Right renal pelvis (tissue), 4 donors: ENCODE results near the gene MED28. TPM values are rescaled to one million over a fixed set of nuclear protein-coding genes. Genes with fewer than 3 reads are reported as not detected.

Experiments
- DNase-seq, 4 donors: peaks; one replicate each; pipeline ENCODE4 v3.0.0-alpha.2; 2013; ENCODE audit warnings: low read depth in 4 of 4, low spot score in 3 of 4, missing footprints in 1 of 4
- polyA plus RNA-seq, 4 donors: library from polyadenylated mRNA; unstranded; fragments of 120-200 nt; gene quantifications; one replicate each; pipeline ENCODE4 v1.2.1, GENCODE V29; 2013; ENCODE audit not compliant: insufficient read length in 4 of 4

The MED28 gene
- polyA plus RNA-seq, 4 donors = 68.5 to 71.3 (median 70.2) TPM

DNA sequence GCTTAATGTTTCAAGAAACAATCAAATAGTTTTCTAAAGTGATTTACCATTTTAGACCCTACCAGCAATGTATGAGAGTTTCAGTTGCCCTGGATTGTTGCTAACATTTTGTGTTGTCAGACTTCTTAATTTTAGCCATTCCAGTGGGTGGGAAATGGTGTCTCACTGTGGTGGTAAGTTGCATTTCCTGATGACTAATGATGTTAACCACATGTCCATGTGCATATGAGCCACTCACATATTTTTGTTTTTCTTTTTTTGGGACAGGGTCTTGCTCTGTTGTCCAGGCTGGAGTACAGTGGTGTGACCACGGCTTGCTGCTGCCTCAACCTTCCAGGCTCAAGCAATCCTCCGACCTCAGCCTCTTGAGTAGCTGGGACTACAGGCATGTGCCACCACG, 48.3 kb downstream of the MED28 start:
- DNase-seq = no peak

DNA sequence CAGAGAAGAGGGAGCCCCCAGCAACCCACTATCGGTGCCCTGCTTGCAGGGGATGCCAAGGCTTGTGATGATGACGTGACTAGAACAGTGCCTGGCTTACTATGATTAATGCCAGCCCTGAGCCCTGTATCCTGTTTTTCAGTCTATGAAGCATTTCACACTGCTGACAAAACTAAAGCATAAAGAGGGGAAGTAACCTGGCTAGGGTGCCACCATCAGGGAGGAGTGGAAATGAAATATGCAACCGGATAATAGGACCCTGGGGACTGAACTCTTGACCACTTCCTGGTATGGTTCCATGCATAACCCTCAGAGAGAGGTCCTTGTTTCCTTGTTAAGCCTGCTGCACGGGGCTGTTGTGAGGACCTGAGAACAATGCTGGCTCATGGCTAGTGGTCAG, 50.3 kb downstream of the MED28 start:
- no peak for DNase-seq

GRCh38 chr4:17665346-17665745, 50.9 kb downstream of the MED28 start:
- no peak for DNase-seq

DNA sequence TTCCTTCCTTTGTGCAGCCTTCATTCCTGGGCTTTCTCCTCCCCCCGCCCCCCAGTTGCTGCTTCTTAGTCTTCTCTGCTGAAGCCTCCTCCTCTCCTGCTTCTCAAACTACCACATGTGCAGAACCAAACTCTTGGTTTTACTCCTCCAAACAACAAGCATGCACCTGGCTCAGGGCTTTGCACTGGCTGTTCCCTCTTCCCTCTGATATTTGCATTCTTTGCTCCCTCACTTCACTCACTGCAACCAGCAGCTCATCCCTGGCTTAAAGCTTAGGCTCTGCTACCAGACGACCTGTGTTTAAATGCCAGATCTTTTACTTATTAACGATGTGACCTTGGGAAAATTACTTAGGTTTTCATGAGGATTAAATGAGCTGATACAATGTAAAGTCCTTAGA, 51.4 kb downstream of the MED28 start:
- no peak for DNase-seq

DNA sequence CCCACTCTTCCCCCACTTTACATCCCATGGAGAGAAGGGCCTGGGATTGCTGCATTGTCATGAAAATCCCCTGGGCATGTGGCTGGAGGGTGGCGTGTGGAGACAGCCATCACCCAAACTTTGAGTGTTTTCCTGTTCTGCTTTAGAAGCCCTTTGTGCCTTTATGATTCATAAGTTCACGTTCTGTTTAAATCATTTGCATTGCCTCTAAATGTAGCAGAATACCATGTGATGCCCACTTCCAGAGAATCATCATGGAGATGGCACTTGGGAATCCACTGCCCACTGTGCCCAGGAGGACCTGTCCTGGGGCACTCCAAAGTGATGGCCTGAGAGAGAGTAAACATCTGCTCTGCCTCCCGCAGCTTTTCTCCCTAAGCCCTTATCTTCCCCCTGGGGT, 52.8 kb downstream of the MED28 start:
- no peak for DNase-seq

- DNase-seq = no peak
Measured at GRCh38 chr4:17667653-17668201, 53.3 kb downstream of the MED28 start.

GRCh38 chr4:17670423-17670822, 56.0 kb downstream of the MED28 start:
- DNase-seq = no peak

GRCh38 chr4:17680559-17681280, 66.3 kb downstream of the MED28 start:
- no peak for DNase-seq

DNA sequence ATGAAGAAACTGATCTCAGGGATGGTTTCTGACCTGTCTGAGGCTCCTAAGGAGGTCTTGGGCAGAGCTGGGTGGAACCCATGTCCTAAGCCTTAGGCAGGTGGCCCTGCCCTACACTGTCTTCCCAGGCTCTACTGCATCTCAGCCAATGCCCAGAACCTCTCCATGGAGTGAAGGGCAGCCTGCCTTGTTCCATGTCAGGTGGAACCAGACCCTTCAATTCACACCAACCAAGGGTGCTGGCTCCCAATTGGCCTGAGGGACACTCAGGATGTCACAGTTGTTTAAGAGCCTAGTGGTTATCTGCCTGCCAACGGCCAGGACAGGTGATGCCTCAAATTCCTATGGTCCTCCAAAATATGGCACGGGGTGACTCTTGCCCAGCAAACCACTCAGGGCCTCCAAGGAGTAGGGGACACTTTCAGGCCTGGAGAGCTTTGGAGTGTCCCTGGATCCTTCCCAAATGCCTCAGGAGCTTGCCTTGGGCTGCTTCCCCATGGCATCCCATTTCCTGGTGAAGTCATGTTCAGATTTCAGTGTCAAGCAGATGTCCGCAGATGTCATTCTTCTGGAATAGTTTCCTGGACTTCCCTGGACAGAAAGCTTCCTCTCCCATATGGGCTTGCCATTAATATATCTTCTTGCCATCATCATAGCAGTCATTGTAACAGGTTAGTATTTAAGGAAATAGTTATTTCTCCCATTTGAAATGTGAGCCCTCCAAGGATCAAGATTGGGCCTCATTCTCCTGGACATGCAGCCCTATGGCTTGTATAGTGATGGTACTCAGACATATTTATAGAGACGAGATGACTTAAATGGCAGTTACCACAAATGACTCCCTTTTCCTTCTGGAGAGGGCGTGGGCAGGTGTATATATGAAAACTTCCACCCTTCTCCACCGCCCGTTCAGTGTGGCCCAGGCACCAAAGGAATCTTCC, 67.1 kb downstream of the MED28 start:
- DNase-seq = no peak

DNA sequence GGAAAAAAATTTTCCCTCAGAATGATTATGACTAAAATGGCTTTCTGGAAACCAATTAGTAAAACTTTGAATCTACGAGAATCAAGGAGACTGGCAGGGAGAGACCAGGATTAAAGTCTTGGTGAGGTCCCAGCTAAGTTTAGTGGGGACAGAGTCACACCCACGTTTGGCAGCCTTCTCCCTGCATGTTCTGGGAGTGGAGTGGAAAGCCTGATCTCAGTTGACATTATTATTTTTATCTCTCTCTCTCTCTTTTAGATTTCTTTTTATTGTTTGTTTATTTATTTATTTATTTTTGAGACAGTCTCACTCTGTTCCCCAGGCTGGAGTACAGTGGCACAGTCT, 67.8 kb downstream of the MED28 start:
- no peak for DNase-seq

Other genes with a start within 250 kb of the MED28 start
- gene QDPR, start 102.6 kb upstream of the MED28 start, polyA plus RNA-seq = 10 to 100 TPM; 45.1 to 75.3 (median 67.0) TPM
- not detected for gene CLRN2, start 99.5 kb upstream of the MED28 start, polyA plus RNA-seq
- 10 to 100 TPM; 75.3 to 83.5 (median 79.5) TPM for gene LAP3, start 37.4 kb upstream of the MED28 start, polyA plus RNA-seq
- gene FAM184B, start 167.0 kb downstream of the MED28 start, polyA plus RNA-seq = under 1 TPM; 0.35 to 0.53 (median 0.42) TPM
- 10 to 100 TPM; 40.2 to 54.4 (median 51.9) TPM for gene DCAF16, start 196.1 kb downstream of the MED28 start, polyA plus RNA-seq
- 10 to 100 TPM; 26.5 to 29.4 (median 27.1) TPM for gene NCAPG, start 196.3 kb downstream of the MED28 start, polyA plus RNA-seq